HCT116 (cell line): ENCODE measurements around the gene PLD3. TPM values are rescaled to one million over a fixed set of nuclear protein-coding genes. Genes with fewer than 3 reads are reported as not detected.

Source experiments
- ATAC-seq: fragments of 200-7000 bp; cut with Tn5 transposase; 2 replicates; pipeline ENCODE4 v1.9.1; 2020; ENCODE audit warnings: mild to moderate bottlenecking, moderate library complexity
- BruUV-seq: library from RNA; stranded (reverse); fragments of 400-500 nt; replicated peaks from 2 replicates; lab custom pipeline; 2021; lab: Mats Ljungman, UMichigan
- CTCF ChIA-PET: fragments of 300-600 bp; sonication (Branson Sonifier 250); formaldehyde crosslinking; loops from one replicate; lab custom pipeline; 2021; ENCODE audit warnings: antibody characterized with exemption; lab: Charles Lee
- POLR2A ChIA-PET: fragments of 300-600, 350-600 bp; sonication (Branson Sonifier 250); formaldehyde crosslinking; loops from one replicate; lab custom pipeline; 2021; ENCODE audit warnings: antibody characterized with exemption; lab: Charles Lee
- RAD21 ChIA-PET, 2 experiments: fragments of 300-600 bp; sonication (Branson Sonifier 250); formaldehyde crosslinking; loops; one replicate each; lab custom pipeline; 2023; ENCODE audit warnings: low total read pairs in 2 of 2; ENCODE audit not compliant: uncharacterized antibody in 2 of 2, unreplicated experiment in 2 of 2, low non-redundant PET in 1 of 2; lab: Charles Lee
- DNase-seq: peaks from one replicate; pipeline ENCODE4 v3.0.0-alpha.2; 2010; ENCODE audit warnings: low read depth, low spot score
- H2AFZ ChIP-seq: fragments of 200-600 bp; shearing (Covaris generic), sonication (generic); 2 replicates; pipeline ENCODE4 v1.6.1; 2017; ENCODE audit warnings: low read depth, mixed run types, mixed read lengths, antibody characterized with exemption, low read length; ENCODE audit not compliant: poor library complexity, severe bottlenecking
- H3K27ac ChIP-seq: 2 replicates; pipeline ENCODE4 v1.5.1; 2012; ENCODE audit warnings: low read depth, low read length
- H3K27me3 ChIP-seq: fragments of 200-600 bp; sonication (generic); 2 replicates; pipeline ENCODE4 v1.6.1; 2016; ENCODE audit warnings: mixed run types, low read length, mixed read lengths; ENCODE audit not compliant: insufficient read depth
- H3K36me3 ChIP-seq, 2 experiments: fragments of 200-500 bp in 1 of 2; fragments of 200-600 bp in 1 of 2; sonication (Bioruptor generic) in 1 of 2; sonication (generic) in 1 of 2; 2 replicates each; pipeline versions ENCODE4 v1.5.1 to v1.6.1; 2014 to 2016; ENCODE audit warnings: low read length in 2 of 2, inconsistent platforms in 1 of 2, mixed read lengths in 1 of 2, mixed run types in 1 of 2; ENCODE audit not compliant: insufficient read depth in 2 of 2, control insufficient read depth in 1 of 2
- H3K4me1 ChIP-seq, 2 experiments: fragments of 200-600 bp in 1 of 2; sonication (generic) in 1 of 2; 2 replicates each; pipeline versions ENCODE4 v1.5.1 to v1.6.1; 2012 to 2017; ENCODE audit warnings: low read length in 2 of 2, inconsistent platforms in 1 of 2, mild to moderate bottlenecking in 1 of 2, mixed read lengths in 1 of 2, mixed run types in 1 of 2, moderate library complexity in 1 of 2; ENCODE audit not compliant: insufficient read depth in 2 of 2, control insufficient read depth in 1 of 2
- H3K4me2 ChIP-seq: fragments of 200-600 bp; sonication (generic); 2 replicates; pipeline ENCODE4 v1.6.1; 2017; ENCODE audit warnings: mixed run types, low read length, mixed read lengths
- H3K4me3 ChIP-seq, 2 experiments: fragments of 200-600 bp in 1 of 2; sonication (generic) in 1 of 2; replicated peaks in 1 of 2; 2 replicates each; pipeline ENCODE4 v1.5.1; 2011 to 2016; ENCODE audit warnings: low read length in 2 of 2, control low read depth in 1 of 2, low read depth in 1 of 2, mild to moderate bottlenecking in 1 of 2, mixed read lengths in 1 of 2, mixed run types in 1 of 2
- H3K79me2 ChIP-seq: fragments of 200-600 bp; sonication (generic); 2 replicates; pipeline ENCODE4 v1.6.1; 2017; ENCODE audit warnings: mild to moderate bottlenecking, mixed run types, low read length, moderate library complexity, mixed read lengths; ENCODE audit not compliant: insufficient read depth
- H3K9ac ChIP-seq: fragments of 200-600 bp; sonication (generic); 2 replicates; pipeline ENCODE4 v1.6.1; 2016; ENCODE audit warnings: low read length, mixed read lengths
- H3K9me2 ChIP-seq: fragments of 200-600 bp; sonication (generic), shearing (Covaris generic); 2 replicates; pipeline ENCODE4 v1.6.1; 2017; ENCODE audit warnings: mixed run types, mild to moderate bottlenecking, moderate library complexity; ENCODE audit not compliant: insufficient read depth
- H3K9me3 ChIP-seq, 2 experiments: fragments of 200-500 bp in 1 of 2; fragments of 200-600 bp in 1 of 2; sonication (Bioruptor generic) in 1 of 2; sonication (generic) in 1 of 2; 2 replicates each; pipeline ENCODE4 v1.6.1; 2014 to 2017; ENCODE audit warnings: low read length in 2 of 2, mixed read lengths in 2 of 2, inconsistent platforms in 1 of 2, low read depth in 1 of 2, mild to moderate bottlenecking in 1 of 2, mixed run types in 1 of 2, moderate library complexity in 1 of 2; ENCODE audit not compliant: control insufficient read depth in 1 of 2, insufficient read depth in 1 of 2
- H4K20me1 ChIP-seq: fragments of 200-600 bp; sonication (generic), shearing (Covaris generic); 2 replicates; pipeline ENCODE4 v1.6.1; 2017; ENCODE audit warnings: mixed run types, mild to moderate bottlenecking, moderate library complexity; ENCODE audit not compliant: insufficient read depth
- ATF3 ChIP-seq: IDR thresholded peaks from 2 replicates; pipeline ENCODE4 v1.6.1; 2012
- CBX3 ChIP-seq: IDR thresholded peaks from 2 replicates; pipeline ENCODE4 v1.6.1; 2012; ENCODE audit warnings: low read depth
- CEBPB ChIP-seq: IDR thresholded peaks from 2 replicates; pipeline ENCODE4 v1.6.1; 2012; ENCODE audit warnings: low read depth
- CTCF ChIP-seq, 3 experiments: fragments of 200-600 bp in 1 of 3; sonication (generic) in 1 of 3; IDR thresholded peaks in 2 of 3; conservative IDR thresholded peaks in 1 of 3; 2 replicates each; pipeline ENCODE4 v1.5.1; 2012 to 2017; ENCODE audit warnings: low read depth in 2 of 3, low read length in 2 of 3, antibody characterized with exemption in 1 of 3, borderline replicate concordance in 1 of 3, control low read depth in 1 of 3, mild to moderate bottlenecking in 1 of 3, mixed read lengths in 1 of 3, mixed run types in 1 of 3, moderate library complexity in 1 of 3; ENCODE audit not compliant: insufficient read depth in 1 of 3
- EZH2phosphoT487 ChIP-seq: fragments of 200-600 bp; IDR thresholded peaks from 2 replicates; pipeline ENCODE4 v1.6.1; 2018; ENCODE audit warnings: antibody characterized with exemption, borderline replicate concordance
- FOSL1 ChIP-seq: IDR thresholded peaks from 2 replicates; pipeline ENCODE4 v1.6.1; 2012; ENCODE audit warnings: low read depth
- JUND ChIP-seq: IDR thresholded peaks from 2 replicates; pipeline ENCODE4 v1.6.1; 2012
- POLR2A ChIP-seq: IDR thresholded peaks from 2 replicates; pipeline ENCODE4 v1.7.0; 2011; ENCODE audit warnings: borderline replicate concordance; ENCODE audit not compliant: insufficient read depth, insufficient read length; ENCODE audit errors: extremely low read depth
- POLR2AphosphoS5 ChIP-seq: IDR thresholded peaks from 2 replicates; pipeline ENCODE4 v1.6.1; 2011; ENCODE audit warnings: mild to moderate bottlenecking, low read depth, low read length, moderate library complexity
- RAD21 ChIP-seq: IDR thresholded peaks from 2 replicates; pipeline ENCODE4 v1.6.1; 2012; ENCODE audit warnings: low read depth, mild to moderate bottlenecking
- REST ChIP-seq: IDR thresholded peaks from 2 replicates; pipeline ENCODE4 v1.6.1; 2012; ENCODE audit warnings: low read depth
- SIN3A ChIP-seq: IDR thresholded peaks from 2 replicates; pipeline ENCODE4 v1.6.1; 2012; ENCODE audit warnings: low read depth
- SRF ChIP-seq: IDR thresholded peaks from 2 replicates; pipeline ENCODE4 v1.6.1; 2012; ENCODE audit warnings: low read depth
- YY1 ChIP-seq: IDR thresholded peaks from 2 replicates; pipeline ENCODE4 v1.6.1; 2011; ENCODE audit warnings: low read length, low read depth, moderate library complexity, mild to moderate bottlenecking; ENCODE audit not compliant: insufficient replicate concordance; ENCODE audit errors: extremely low read depth
- intact Hi-C: fragments of 100-400 bp; cut with micrococcal nuclease; formaldehyde crosslinking; loops from 2 replicates; pipeline ENCODE4 v1.10.0; 2022
- total RNA-seq: library from RNA; stranded (reverse); gene quantifications from one replicate; pipeline ENCODE4 v1.2.1, GENCODE V29; 2021; ENCODE audit not compliant: unreplicated experiment

Gene PLD3
- total RNA-seq, 1 experiment from 2014 or later: 123 TPM

- no peaks in the 10 kb centered on the region for H4K20me1 ChIP-seq
- POLR2A ChIA-PET: no interaction called here
- H2AFZ ChIP-seq: no peak overlapping the region
- H3K9me2 ChIP-seq: no peaks in the 10 kb centered on the region
- ATAC-seq (no peak), DNase-seq (no peak)
- no peaks in the 10 kb centered on the region for H3K27me3 ChIP-seq
- RAD21 ChIA-PET: no interaction called here
- TF ChIP-seq FOSL1: no peak
- no peak for TF ChIP-seq CBX3
- no peak for TF ChIP-seq CEBPB
- H3K4me2 ChIP-seq: no peak overlapping the region
- H3K79me2 ChIP-seq: no peaks in the 10 kb centered on the region
- no peak overlapping the region for H3K27ac ChIP-seq
- H3K9me3 ChIP-seq: no peaks in the 10 kb centered on the region
- H3K9ac ChIP-seq: no peak overlapping the region
- H3K4me1 ChIP-seq: no peaks in the 10 kb centered on the region
- CTCF ChIA-PET: no interaction called here
- H3K4me3 ChIP-seq: no peak overlapping the region
- intact Hi-C loops: no loop called here
- no TSS peak for BruUV-seq
- peaks cover 24 to 31% of the 10 kb centered on the region in 2 experiments; a peak in 3 of 4 replicates for H3K36me3 ChIP-seq
Measured at GRCh38 chr19:40322951-40323615, 25.4 kb upstream of the PLD3 start.

GRCh38 chr19:40323705-40324104 lies 24.8 kb upstream of the PLD3 start:
- no peaks in the 10 kb centered on the region for H3K27me3 ChIP-seq
- no peaks in the 10 kb centered on the region for H3K79me2 ChIP-seq
- no peaks in the 10 kb centered on the region for H3K9me2 ChIP-seq
- no peak overlapping the region for H3K27ac ChIP-seq
- no peaks in the 10 kb centered on the region for H3K4me1 ChIP-seq
- no peak for TF ChIP-seq POLR2A
- TF ChIP-seq RAD21: no peak
- no peak for TF ChIP-seq CEBPB
- no peak for TF ChIP-seq CTCF (IDR thresholded peaks at IDR 0.05 in 2 of 3, conservative IDR thresholded peaks at IDR 0.05 in 1 of 3; ENCODE audit: borderline replicate concordance in 1 of 3, insufficient read depth in 1 of 3, low read depth in 2 of 3, low read length in 2 of 3)
- no peak for TF ChIP-seq ATF3
- no peak for TF ChIP-seq POLR2AphosphoS5
- TF ChIP-seq YY1: no peak
- TF ChIP-seq SIN3A: no peak
- no peak for TF ChIP-seq JUND
- TF ChIP-seq EZH2phosphoT487: no peak
- TF ChIP-seq SRF: no peak
- no peak for TF ChIP-seq REST
- TF ChIP-seq CBX3: no peak
- DNase-seq: no peak
- BruUV-seq: no TSS peak
- no peaks in the 10 kb centered on the region for H4K20me1 ChIP-seq
- no peaks in the 10 kb centered on the region for H3K9me3 ChIP-seq
- CTCF ChIA-PET: no interaction called here
- H3K4me3 ChIP-seq: no peak overlapping the region
- H2AFZ ChIP-seq: no peak overlapping the region
- no peak for ATAC-seq
- no peak overlapping the region for H3K4me2 ChIP-seq
- RAD21 ChIA-PET: no interaction called here
- no peak overlapping the region for H3K9ac ChIP-seq
- POLR2A ChIA-PET: no interaction called here
- H3K36me3 ChIP-seq: peaks cover 24 to 37% of the 10 kb centered on the region in 2 experiments; a peak in 3 of 4 replicates
- intact Hi-C loops: no loop called here
